NCI-H2227 treated with DMSO at 0.1 percent for 48 hours (cell line): ENCODE data around the gene SPACA9.
A peak's percentile ranks its signal among the peaks of the same experiment; 100 is the strongest.

Experiments
- DNase-seq: peaks from one replicate; lab custom pipeline; 2025; lab: John Stamatoyannopoulos, UW

The SPACA9 gene

DNA sequence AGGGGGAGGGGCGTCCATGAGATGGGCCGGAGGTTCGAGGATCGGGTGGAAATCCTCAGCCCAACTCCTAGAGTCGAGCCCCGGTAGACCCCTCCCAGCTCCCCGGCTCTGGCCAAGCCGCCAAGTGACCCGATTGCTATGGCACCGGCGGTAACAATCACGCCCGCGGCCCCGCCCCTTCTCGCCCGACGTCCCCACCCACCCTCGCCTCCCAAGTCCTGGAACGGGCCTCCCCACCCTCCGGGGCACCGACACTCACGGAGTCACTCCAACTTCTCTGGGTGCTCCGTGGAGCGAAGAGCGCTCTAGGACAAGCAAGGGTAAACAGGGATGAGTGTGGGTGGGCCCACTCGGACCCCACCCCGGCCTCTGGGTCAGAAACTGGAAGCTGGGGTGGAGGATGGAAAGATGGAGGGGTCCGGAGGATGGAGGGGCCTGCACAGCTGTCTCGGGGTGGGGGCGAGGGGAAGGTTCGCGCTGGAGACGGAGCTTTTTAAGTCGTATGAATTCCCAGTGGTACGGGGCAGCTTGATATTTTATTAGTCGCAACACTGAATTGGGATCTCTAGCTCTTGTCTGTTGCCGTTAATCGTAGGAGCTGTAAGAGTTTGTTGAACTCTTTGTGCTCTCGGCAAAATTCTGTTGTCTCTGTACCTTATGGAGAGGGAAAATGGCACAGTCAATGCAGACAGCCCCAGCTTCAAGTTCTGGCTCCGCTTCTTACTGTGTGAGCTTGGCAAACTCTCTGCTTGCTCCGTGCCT, at the start of gene SPACA9:
SPACA9 (plus strand) TSS at position 204 of the 762 bp plus-strand sequence. CDS start 5,050 bp downstream, outside the sequence.
- peak; percentile 8 for DNase-seq

DNA sequence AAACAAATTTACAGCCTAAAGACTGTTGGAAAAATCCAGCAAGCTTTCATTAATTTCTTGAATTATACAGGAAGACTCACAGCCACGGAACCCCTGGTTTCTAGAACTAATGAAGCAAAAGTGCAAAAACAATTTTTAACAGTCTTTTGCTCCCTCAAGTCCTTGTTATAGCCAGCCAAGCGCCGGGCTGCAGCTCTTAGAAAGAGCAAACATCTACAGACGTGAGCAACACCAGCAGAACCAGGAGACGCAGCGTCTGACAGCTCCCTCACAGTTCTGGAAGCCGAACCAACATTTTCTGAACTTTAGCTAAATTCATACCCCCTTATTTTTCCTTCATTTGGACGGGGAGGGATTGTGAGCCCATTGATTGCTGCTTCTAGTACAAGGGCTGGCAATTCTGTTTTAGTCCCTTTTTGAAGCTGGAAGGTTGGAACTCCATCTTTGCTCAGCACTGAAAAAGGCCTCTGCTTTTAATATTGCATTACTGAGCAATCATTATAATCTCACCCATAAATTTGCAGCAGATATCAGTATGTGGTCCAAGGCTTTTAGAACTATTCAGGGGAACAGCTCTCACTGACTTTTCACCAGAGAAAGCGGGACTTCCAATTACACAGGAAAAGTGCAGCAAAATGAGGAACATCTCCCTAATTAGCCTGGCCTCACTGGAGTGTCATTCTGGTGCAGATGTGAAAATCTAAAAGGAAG, 46.4 kb upstream of the SPACA9 start:
- no peak for DNase-seq

DNA sequence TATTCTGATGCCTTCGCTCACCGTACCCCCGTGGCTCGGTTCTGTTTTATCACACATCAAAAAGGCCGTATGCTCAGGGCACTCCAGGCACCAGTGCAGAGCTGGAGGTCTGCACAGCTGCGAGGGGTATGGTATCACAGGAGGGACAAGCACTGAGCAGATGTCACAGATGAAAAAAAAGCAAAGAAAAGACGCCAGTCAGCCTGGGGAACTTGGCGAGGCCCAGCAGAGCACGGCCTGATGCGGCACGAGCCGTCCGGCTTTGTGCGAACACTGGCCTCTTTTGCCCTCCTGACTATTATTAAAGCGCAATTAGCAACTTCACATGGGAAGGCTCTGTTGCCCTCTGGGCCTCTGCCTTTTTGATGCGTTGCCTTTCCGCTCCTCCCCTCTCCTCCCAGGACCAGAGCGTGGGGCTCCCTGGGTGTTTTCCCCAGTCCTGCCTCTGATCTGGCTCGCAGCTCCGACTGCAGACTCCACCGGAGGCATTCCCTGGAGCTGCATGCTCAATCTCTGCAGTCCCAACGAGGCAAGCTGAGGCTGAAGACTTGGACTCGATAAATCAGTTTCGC, 45.1 kb upstream of the SPACA9 start:
- DNase-seq: peak; percentile 63

DNA sequence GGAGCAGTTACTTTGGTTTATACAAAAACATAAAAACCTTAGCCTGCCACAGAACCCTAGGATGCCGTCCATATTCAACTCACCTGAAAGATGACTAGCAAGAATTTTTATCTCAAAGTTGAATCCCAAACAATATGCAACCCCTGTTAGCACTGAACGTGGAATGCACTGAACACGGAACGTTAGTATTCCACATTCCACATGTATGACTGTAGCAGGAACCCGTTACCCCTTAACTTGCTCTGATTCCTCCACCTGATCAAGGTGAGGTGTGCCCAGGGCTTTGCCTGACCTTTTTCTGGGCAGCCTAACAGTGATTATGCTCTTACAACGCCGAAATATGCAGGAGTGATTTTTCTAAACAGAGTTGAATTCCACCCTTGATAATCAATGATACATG, 44.4 kb upstream of the SPACA9 start:
- DNase-seq: no peak

DNA sequence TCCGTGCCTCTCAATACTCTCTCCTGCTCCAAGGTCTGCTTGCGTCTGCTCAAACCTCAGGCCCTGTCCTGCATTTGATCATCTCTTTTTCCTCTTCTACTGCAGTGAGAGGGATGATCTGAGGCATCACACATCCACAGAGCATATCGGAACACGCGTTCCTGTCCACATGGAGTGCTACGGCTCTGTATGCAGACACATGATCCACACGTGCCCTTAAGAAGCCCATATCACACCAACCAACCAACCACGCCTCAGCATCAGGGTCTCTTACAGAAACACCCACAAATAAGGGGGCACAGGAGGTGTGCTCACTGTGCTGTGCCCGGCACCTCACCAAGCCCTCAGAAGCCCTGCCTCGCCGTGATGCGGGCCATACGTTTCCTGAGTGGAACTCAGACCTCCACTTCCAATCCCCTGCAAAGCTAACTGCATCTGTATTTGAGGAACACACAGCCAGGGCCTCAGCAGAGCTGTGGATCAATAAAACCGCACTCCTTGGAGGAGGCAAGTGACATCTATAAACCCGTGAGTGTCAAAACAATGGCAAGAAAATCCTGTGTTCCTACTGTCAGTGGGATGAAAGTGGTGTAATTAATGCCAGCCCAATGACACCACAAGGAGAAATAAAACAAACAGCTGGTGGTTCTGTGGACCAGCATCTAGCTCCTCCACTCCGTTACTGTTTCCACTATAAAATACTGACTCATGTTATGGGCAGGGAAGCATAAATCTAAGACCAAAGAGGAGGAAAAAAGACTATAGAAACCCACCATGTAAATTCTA, 41.0 kb upstream of the SPACA9 start:
- no peak for DNase-seq

DNA sequence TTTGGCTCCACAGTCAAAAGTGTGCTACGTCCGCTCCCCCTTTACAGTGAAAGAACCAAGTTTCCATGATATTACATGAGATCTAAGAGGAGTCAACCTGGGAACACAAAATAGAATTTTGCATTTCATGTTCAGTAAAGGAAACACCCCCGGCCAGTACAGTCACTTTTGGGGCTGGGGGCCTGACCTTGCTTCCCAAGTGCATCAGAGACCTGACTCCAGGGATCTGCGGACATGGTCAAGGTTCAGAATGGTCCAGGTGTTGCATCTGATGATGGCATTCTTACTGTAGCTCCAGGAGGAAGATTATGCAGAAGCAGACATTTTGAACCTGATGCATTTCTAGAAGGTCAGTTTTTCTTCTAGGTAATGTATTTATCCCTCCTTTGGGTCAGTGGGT, 40.4 kb upstream of the SPACA9 start:
- DNase-seq: no peak

DNA sequence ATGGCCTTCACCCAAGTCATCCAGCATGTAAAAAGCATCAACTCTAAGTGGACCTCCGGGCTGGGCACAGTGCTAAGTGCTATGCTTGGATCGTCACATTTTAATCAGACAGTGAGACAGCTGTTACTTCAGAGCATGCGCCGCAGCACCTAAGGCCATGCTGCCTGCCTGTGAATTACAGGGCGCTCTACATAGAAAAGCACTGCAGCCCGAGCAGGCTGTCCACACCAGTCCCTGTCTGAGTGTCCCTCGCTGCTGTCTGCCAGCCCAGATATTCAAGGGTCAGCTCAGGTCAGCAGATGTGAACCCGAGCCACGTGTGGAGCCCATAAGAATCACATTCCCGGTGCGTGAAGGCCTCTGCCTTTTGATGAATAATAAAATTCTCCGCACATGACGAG, 37.7 kb upstream of the SPACA9 start:
- no peak for DNase-seq

DNA sequence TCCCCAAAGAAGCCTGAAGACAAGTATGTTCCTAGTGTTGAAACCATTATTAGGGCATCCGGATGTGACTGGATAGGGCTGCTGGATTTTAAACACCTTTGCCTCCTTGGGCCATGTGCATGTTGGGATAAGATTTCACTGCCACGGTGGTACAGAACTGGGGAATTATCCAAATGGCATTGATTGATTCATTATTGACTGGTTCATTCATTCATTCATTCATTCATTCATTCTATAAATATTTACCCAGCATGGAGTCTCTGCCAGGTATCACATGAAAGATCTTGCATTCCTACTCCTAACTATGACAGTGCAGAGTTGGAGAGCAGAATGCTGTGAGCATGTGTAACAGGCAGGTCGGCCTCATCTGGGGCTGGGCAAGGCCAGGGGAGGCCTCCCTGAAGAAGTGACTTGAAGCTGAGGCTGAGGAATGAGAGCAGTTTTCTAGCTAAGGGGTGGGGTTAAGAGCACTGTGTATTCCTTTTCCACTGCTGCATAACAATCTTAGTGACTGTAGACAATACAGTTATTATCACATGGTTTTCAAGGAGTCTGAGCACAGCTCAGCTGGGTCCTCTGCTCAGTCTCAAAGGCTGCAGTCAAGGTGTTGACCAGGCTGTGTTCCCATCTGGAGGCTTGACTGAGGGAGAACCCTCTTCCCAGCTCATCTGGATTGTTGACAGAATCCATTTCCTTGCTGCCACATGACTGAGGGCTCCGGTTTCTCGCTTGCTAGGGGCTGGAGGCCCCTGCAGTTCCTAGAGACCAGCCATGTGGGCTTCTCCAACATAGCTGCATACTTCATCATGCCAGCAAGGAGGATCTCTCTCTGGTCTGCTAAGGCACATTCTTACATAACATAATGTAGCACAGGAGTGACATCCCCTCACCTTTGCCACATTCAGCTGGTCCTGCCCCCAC, 36.3 kb upstream of the SPACA9 start:
- no peak for DNase-seq

DNA sequence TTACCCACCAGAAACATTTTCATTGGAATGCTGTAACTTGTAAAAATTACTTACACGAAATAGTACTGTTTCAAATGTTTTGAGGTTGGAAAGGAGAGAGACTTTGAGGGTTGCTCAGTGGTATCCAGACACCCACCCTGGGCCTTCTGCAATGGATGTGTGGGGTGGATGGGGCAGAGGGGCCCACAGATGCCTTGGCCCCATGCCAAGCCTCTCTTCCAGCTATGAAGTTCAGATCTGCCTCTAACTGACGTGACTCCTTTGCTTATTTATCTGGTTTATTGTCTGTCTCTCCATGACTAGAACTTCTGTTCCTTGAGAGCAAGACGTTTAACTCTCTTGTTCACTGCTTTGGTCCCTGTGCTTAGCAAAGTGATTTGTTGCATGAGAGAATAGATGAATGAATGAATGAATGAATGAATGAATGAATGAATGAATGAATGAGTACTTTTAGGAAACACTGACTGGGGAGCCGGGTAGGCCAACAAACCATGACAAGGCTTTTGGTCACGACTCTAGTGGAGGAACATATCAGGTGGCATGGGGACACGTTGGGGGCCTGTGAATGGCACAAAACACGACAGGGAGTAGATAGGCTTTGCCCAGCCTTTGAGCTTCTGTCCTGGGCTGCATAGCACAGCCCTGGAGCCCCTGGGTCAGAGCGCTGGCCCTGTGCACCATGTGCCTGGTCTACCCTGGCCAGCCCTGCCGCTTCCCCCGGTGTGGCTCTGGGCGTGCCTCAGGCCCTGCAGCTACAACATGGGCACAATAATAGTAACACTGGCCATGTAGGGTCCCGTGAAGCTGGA, 32.4 kb upstream of the SPACA9 start:
- no peak for DNase-seq

DNA sequence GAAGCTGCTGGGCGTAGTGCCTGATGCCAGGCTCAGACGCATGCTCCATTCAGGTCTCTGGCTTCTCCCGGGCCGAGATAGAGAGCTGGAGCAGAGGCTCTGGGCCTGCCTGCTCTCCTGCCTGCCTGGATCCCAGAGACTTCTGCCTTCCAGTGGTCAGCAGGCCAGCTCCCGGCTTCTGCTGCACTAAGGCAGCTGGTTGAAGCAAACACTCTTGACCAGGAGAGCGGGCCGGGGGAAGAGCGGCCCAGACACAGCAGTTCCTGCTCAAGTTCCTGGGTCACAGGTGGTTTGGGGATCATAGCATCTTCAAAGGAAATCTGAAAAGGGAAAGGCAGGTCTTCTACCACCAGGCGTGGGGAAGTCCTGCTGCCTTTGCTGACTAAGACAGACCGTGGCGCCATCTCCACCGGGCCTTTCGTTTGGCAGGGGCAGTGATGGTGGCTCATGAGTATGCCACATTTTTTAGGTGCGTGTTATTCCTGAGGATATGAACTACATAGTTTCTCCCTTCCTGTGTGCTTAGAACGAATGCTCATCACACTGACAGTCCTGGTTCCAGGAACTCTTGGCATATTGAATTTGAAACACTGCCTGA, 31.7 kb upstream of the SPACA9 start:
- no peak for DNase-seq

DNA sequence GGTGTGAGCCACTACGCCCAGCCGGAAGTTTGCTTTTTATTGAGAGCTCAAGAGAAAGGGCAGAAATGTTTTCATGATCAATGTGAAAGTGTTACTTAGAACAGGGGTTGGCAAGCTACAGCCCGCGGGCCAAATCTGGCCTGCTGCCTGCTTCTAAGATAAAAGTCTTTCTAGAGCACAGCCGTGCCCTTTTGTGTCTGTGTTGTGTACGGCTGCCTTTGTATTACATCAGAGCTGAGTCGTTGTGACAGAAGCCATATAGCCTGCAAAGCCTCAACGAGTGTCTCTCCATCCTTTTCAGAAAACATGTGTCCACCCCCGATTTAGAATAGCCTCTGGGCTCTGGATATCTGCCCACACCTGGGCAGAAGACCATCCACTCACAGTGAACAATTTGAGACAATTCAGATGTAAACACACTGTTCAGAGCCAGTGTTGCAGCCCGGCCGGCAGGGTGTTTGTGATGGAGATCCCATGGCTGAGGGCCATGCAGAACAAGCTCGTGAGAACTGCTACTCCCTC, 29.5 kb upstream of the SPACA9 start:
- DNase-seq: no peak

DNA sequence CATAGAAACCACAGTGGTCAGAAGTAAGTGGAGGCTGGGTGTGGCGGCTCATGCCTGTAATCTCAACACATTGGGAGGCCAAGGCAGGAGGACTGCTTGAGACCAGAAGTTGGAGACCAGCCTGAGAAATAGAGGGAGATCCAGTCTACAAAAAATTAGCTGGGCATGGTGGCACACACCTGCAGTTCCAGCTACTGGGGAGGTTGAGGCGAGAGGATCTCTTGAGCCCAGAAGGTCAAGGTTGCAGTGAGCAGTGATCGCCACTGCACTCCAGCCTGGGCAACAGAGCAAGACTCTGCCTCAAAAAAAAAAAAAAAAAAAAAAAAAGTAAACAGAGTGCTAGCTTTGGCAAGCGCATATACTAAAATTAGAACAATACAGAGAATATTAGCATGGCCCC, 25.2 kb upstream of the SPACA9 start:
- no peak for DNase-seq

DNA sequence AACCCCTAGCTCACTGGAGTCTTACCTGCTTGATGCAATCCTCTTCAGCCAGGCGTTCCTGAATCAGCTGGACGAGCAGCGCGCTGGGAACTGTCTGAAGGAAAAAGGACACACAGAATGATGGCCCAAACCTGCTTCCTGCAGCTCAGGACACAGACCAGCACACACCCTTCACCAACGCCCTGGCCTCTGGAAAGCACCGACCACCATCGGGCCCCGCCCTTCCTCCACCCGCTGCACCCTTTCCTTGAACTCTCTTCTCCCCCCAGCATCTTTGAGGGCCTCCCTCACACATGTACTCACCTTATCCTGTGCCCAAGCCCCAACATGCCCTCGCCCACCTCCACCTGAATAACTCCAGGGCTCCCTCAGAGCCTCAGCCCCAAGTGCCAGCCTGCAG, 23.9 kb upstream of the SPACA9 start:
- no peak for DNase-seq

DNA sequence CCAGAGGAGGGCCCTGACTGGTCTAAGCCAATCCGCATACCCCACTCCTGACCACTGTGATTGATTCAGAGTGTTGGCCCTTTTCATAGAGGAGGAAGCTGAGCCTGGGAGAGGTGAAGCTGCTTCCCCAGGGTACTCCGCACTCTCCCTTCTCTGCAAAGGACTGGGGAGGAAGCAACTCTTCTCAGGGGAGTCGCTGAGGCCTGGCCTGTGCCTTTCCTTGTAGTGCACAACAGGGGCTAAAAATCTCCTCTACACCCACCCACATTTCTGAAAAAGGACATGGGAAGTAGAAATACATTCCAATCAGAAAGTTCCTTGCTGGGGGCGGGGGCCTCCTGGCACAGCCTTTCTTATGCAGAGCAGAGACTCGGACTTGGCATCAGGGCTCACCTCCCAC, 22.8 kb upstream of the SPACA9 start:
- no peak for DNase-seq

DNA sequence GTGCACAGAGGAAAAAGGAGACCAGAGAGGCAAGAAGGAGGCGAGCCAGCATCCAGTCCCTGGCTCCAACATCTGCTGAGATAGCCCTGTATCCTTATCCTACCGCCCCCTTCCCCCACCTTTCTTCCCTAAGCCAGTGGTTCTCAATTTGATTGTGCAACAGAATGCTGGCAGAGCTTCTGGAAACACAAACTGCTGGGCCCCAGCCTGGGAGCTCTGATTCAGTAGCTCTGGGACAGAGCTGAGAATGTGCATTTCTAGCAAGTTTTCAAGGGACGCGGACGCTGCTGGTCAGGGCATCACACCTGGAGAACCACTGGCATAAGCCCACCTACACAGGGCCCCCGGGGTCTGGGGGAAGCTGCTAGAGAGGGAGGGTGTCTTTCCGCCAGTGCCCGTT, 21.7 kb upstream of the SPACA9 start:
- DNase-seq: no peak

DNA sequence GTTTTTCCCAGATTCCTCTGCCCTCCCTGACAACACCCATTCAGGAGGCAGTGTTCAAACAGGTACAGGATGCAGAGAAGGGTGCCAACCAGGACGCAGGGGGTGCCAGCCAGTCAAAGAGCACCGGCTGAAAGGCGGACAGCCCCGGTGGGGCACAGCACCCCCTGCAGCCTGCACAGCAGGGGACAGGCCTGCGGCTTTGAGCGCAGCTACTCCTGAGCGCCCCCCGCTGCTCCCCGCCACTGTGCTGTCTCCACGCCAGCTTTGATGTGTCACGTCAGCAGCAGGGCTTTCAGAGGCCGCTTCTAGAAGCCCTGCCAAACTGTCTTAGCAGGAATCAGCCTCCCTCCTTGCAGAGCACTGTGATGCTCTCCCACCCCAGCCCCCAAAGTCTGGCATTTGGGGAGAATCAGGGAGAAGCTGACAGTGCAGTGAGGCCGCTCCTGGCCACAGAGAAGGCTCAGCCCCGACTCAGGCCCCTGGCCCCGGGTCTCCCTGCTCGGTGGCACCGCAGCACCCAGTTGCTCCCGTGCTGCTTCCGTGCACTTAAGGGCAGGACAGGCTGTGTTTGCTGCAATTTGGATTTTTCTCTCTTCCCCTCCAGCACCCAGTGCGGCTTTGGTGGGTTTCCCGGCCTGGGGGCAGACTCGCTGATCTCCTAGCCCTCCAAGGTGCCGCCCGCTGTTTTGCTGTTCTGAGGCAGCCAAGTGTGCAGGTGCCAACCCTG, 20.9 kb upstream of the SPACA9 start:
- DNase-seq: no peak

DNA sequence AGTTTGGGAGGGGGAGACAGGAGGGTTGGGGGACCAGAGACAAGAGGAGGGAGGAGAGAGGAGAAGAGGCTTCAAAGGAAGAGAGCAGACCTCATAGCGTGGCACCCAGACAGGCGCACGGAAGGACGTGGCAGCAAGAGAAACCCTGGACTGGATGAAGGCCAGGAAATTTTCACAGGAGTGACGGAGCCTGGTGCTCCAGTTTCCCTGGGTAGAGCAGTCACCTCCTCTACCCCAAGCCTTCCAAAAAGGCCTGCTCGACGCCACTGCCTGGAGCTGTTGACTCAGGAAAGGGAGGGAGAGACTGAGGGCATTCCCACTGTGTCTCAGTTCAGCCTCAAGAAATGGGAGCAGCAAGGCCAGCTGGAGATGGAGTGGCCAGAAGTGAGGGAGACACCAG, 19.9 kb upstream of the SPACA9 start:
- no peak for DNase-seq

DNA sequence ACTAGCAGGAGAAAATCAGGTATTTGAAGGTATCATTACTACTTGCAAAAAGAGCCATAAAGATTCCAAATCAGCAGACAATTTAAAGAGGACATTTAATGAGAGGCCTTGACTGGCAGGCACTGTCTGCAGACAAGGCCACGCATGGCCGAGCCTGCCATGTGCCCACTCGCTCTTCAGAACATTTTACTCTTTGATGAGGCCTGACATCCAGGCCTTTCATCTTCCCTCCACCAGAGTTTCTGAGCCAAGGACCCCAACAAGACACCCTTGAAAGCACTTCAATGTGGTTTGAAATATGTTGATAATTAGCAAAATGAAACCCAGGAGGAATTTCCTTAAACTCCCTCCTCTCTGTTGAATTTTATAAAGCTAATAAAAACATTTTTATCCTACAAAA, 17.0 kb upstream of the SPACA9 start:
- no peak for DNase-seq

DNA sequence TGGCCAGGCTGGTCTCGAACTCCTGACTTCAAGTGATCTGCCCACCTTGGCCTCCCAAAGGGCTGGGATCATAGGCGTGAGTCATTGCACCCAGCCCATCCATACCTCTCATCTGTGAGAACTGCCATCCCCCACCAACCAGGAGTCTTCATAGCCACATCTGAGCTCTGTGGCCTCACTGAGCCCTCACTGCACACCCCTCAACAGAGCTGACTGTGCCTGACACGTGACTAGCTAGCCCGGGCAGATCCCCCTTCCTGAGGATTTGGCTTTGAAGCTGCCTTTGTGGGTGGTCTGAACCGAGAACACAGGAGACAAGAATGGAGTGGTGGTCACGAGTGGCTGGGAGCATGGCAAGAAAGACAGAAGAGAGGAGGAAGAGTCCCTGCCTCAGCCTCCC, 16.2 kb upstream of the SPACA9 start:
- DNase-seq: no peak
